Heart right ventricle (tissue), 16 donors: ENCODE measurements around the gene RIOX2. TPM values are rescaled to one million over a fixed set of nuclear protein-coding genes. Genes with fewer than 3 reads are reported as not detected.

Source experiments
- ATAC-seq, 8 donors: fragments of 200-7000 bp; cut with Tn5 transposase; one replicate each; pipeline ENCODE4 v1.9.1; 2020; ENCODE audit warnings: mild to moderate bottlenecking in 8 of 8, moderate library complexity in 8 of 8, moderate number of reproducible peaks in 1 of 8
- DNase-seq, 2 donors: peaks; one replicate each; pipeline ENCODE4 v3.0.0-alpha.2; 2020
- H3K27ac ChIP-seq, 10 donors: fragments of 200-600 bp; sonication (generic) in 2 of 10; one replicate each; pipeline versions ENCODE4 v1.5.0 to v1.8.0; 2020 to 2022; ENCODE audit warnings: mild to moderate bottlenecking in 3 of 10
- H3K27me3 ChIP-seq, 7 donors: fragments of 200-600 bp; one replicate each; pipeline ENCODE4 v1.8.0; 2021 to 2022; ENCODE audit warnings: mild to moderate bottlenecking in 2 of 7
- H3K36me3 ChIP-seq, 9 donors: fragments of 200-600 bp; sonication (generic) in 1 of 9; one replicate each; pipeline versions ENCODE4 v1.5.0 to v1.8.0; 2020 to 2022; ENCODE audit warnings: mild to moderate bottlenecking in 2 of 9
- H3K4me1 ChIP-seq, 9 donors: fragments of 200-600 bp; sonication (generic) in 1 of 9; one replicate each; pipeline versions ENCODE4 v1.5.0 to v1.8.0; 2020 to 2022; ENCODE audit warnings: mild to moderate bottlenecking in 4 of 9
- H3K4me3 ChIP-seq, 10 donors: fragments of 200-600 bp; sonication (generic) in 2 of 10; one replicate each; pipeline versions ENCODE4 v1.5.0 to v1.8.0; 2020 to 2022; ENCODE audit warnings: mild to moderate bottlenecking in 7 of 10, moderate library complexity in 2 of 10
- H3K9me3 ChIP-seq, 11 donors: fragments of 200-600 bp in 10 of 11; sonication (generic) in 2 of 11; one replicate each; pipeline versions ENCODE4 v1.5.0 to v1.8.0; 2013 to 2022; ENCODE audit warnings: mild to moderate bottlenecking in 2 of 11, control low read depth in 1 of 11, moderate library complexity in 1 of 11
- WGBS, 2 donors: extraction: QIAGEN DNeasy Blood & Tissue Kit; methylation state at CpG; one replicate each; pipeline ENCODE4 v1.1.7; 2013; ENCODE audit warnings: inconsistent platforms in 1 of 2; 5-methylcytosine and 5-hydroxymethylcytosine counted together
- intact Hi-C, 10 donors: fragments of 100-400 bp; cut with DNase I; formaldehyde crosslinking; loops; one replicate each; pipeline versions ENCODE4 v1.11.1 to v1.14.2; 2022
- polyA plus RNA-seq, 2 donors: library from polyadenylated mRNA; stranded (reverse); fragments of 200-250 nt; gene quantifications; one replicate each; pipeline ENCODE4 v1.2.3, GENCODE V29; 2013
- total RNA-seq, 10 donors: library from RNA; stranded (reverse); fragmentation: NEBNext Ultra II Directional in 3 of 10; extraction: Animal tissue kit (Norgen Biotek cat#: 25700) in 3 of 10; gene quantifications; one replicate each; pipeline versions ENCODE4 v1.2.1 to v1.2.4, GENCODE V29; 2021 to 2023
- TF ChIP-seq, protein P1 (sequence below), 9 donors: fragments of 200-600 bp; sonication (generic) in 2 of 9; IDR thresholded peaks; one replicate each; pipeline versions ENCODE4 v1.5.0 to v1.8.0; 2021 to 2022; ENCODE audit warnings: antibody characterized with exemption in 9 of 9, mild to moderate bottlenecking in 5 of 9, moderate library complexity in 1 of 9
- donor health status: Arrhythmogenic right ventricular cardiomyopathy.
- donor health status: ischemic (EF 13 %, LVEDD 7.1; RV severe dilation, severe dysfunction).
- donor health status: healthy with polysubstance abuse.
- donor health status: DM: no; HTN: yes; CAD: no.
- donor health status: DM: no; HTN: no; CAD: no.
- donor health status: ischemic (EF 25% LVEDD 6.9; RV normal size, moderate dysfunction).
- donor health status: ischemic (EF 25% LVEDD 5.7; RV mildly dilated, moderate dysfunction).
- donor health status: healthy.
- donor health status: DM: yes; HTN: yes; CAD: no.
- donor health status: Ischemic cardiomyopathy.
- donor health status: ischemic (EF 35%, LVEDD 5.7; RV mildly dilated, moderate dysfunction).
- donor health status: nonischemic (EF 11% LVEDD 7.7; RV severe dilation, severe dysfunction).
- donor health status: DM: yes; HTN: yes; CAD: no.
- donor health status: PGD.
- donor health status: ischemic (EF 29% LVEDD 5.4; RV normal size, mild dysfunction).
- donor health status: nonischemic (EF 23%, LVEDD 6.1; RV moderate dilation, normal function).

RIOX2 gene
- total and polyA plus RNA-seq, 12 donors, result 8.4 to 15.8 (median 12.0) TPM

DNA sequence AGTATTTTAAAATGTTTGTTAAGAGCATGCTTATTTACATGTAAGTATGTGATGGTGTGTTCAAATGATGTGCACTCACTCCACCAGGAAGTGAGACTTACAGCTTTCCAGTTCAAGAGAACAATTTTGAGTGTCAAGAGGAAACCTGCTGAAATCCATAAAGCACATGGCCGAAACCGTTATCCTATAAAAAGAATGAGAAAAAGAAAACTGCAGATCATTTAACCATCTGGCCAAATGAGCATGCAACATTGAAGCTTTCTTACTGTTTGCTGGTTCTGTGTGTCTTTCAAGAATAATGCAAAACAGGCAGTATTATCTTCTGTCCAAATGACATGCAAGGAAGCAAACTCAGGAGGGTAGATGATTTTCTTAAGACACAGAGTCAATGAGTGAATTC lies 36.6 kb upstream of the RIOX2 start:
- peaks cover 0 to 5% (median 0%) of the 10 kb centered on the region in 11 donors for H3K9me3 ChIP-seq
- H3K36me3 ChIP-seq, result no peaks in the 10 kb centered on the region
- no peak overlapping the region for H3K27ac ChIP-seq
- intact Hi-C loops, result no loop called here
- H3K4me3 ChIP-seq, result no peak overlapping the region
- 44% methylated on average over 2 of the region's 2 CpGs for WGBS, 2 donors
- TF ChIP-seq, protein P1, sequence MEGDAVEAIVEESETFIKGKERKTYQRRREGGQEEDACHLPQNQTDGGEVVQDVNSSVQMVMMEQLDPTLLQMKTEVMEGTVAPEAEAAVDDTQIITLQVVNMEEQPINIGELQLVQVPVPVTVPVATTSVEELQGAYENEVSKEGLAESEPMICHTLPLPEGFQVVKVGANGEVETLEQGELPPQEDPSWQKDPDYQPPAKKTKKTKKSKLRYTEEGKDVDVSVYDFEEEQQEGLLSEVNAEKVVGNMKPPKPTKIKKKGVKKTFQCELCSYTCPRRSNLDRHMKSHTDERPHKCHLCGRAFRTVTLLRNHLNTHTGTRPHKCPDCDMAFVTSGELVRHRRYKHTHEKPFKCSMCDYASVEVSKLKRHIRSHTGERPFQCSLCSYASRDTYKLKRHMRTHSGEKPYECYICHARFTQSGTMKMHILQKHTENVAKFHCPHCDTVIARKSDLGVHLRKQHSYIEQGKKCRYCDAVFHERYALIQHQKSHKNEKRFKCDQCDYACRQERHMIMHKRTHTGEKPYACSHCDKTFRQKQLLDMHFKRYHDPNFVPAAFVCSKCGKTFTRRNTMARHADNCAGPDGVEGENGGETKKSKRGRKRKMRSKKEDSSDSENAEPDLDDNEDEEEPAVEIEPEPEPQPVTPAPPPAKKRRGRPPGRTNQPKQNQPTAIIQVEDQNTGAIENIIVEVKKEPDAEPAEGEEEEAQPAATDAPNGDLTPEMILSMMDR (IDR thresholded peaks at IDR 0.05), result no peak
- DNase-seq (no peak), ATAC-seq (no peak)
- H3K4me1 ChIP-seq, result peaks cover 0 to 16% (median 2%) of the 10 kb centered on the region in 9 donors
- H3K27me3 ChIP-seq, result no peaks in the 10 kb centered on the region

- DNase-seq (no peak), ATAC-seq (no peak)
- Histone ChIP-seq H3K9me3 (no peaks in the 10 kb centered on the region), H3K27me3 (no peaks in the 10 kb centered on the region), H3K27ac (no peak overlapping the region), H3K4me3 (no peak overlapping the region), H3K36me3 (no peaks in the 10 kb centered on the region), H3K4me1 (no peaks in the 10 kb centered on the region)
- TF ChIP-seq, protein P1 (IDR thresholded peaks at IDR 0.05), result no peak
- WGBS, 2 donors, result 85 to 90% methylated on average over 2 of the region's 2 CpGs
- intact Hi-C loops, result no loop called here
These were observed 33.2 kb upstream of the RIOX2 start for GRCh38 chr3:98005438-98005837.

- TF ChIP-seq, protein P1 (IDR thresholded peaks at IDR 0.05), result no peak
- 81% methylated on average over 3 of the region's 3 CpGs for WGBS, 2 donors
- intact Hi-C loops, result no loop called here
These were observed 32.5 kb upstream of the RIOX2 start for GRCh38 chr3:98004721-98005120.

GRCh38 chr3:98003306-98003969 lies 31.2 kb upstream of the RIOX2 start:
- intact Hi-C loops, result no loop called here

More at GRCh38 chr3:98004721-98005120, 32.5 kb upstream of the RIOX2 start:
- H3K27me3 ChIP-seq, result no peaks in the 10 kb centered on the region
- ATAC-seq (no peak), DNase-seq (no peak)
- H3K4me1 ChIP-seq, result no peaks in the 10 kb centered on the region
- H3K27ac ChIP-seq, result no peak overlapping the region
- H3K9me3 ChIP-seq, result no peaks in the 10 kb centered on the region
- H3K4me3 ChIP-seq, result no peak overlapping the region
- H3K36me3 ChIP-seq, result no peaks in the 10 kb centered on the region

More at GRCh38 chr3:98003306-98003969, 31.2 kb upstream of the RIOX2 start:
- Histone ChIP-seq H3K4me3 (no peak overlapping the region), H3K36me3 (no peaks in the 10 kb centered on the region), H3K9me3 (no peaks in the 10 kb centered on the region), H3K27ac (no peak overlapping the region), H3K4me1 (no peaks in the 10 kb centered on the region), H3K27me3 (no peaks in the 10 kb centered on the region)
- no peak for DNase-seq
- ATAC-seq, result no peak
- 59 to 74% methylated on average over 2 of the region's 2 CpGs for WGBS, 2 donors
- TF ChIP-seq, protein P1 (IDR thresholded peaks at IDR 0.05), result no peak
